ENCODE measurements around the gene ADD2.
"Not testable (repeated sequence)": the region's sequence is repeated elsewhere in the genome, so short reads cannot be mapped to it uniquely, and the experiment has no call there.

The ADD2 gene

GRCh38 chr2:70750320-70750719 lies 17.7 kb downstream of the ADD2 start:
- DNase-seq, result no peak

- no peak for DNase-seq
Observed at GRCh38 chr2:70748002-70748784, 19.8 kb downstream of the ADD2 start.

DNA sequence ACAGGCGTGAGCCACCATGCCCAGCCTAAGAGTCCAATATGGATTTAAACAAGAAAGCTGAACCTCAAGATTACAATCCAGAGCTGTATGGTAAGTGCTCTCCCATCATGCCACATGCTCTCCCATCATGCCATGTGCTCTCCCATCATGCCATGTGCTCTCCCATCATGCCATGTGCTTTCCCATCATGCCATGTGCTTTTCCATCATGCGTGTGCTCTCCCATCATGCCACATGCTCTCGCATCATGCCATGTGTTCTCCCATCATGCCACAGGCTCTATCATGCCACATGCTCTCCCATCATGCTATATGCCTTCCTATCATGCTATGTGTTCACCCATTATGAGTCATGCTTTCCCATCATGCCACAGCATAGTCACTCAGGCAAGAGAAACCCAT lies 20.7 kb downstream of the ADD2 start:
- no peak for DNase-seq

- no peak for DNase-seq
Observed at GRCh38 chr2:70746094-70746974, 21.7 kb downstream of the ADD2 start.

GRCh38 chr2:70745276-70745825 lies 22.6 kb downstream of the ADD2 start:
- no peak for DNase-seq

GRCh38 chr2:70744397-70744796 lies 23.6 kb downstream of the ADD2 start:
- no peak for DNase-seq

- DNase-seq, result no peak
Observed at GRCh38 chr2:70743677-70744076, 24.3 kb downstream of the ADD2 start.

GRCh38 chr2:70743068-70743467 lies 24.9 kb downstream of the ADD2 start:
- DNase-seq, result no peak

DNA sequence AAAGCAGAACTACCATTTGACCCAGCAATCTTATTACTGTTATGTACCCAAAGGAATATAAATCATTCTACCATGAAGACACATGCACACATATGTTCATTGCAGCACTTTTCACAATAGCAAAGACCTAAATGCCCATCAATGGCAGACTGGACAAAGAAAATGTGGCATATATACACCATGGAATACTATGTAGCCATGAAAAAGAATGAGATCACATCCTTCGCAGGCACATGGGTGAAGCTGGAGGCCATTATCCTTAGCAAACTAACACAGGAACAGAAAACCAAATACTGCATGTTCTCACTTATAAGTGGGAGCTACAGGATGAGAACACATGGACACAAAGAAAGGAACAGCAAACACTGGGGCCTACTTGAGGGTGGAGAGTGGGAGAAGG lies 28.5 kb downstream of the ADD2 start:
- DNase-seq, result not testable (repeated sequence)

DNA sequence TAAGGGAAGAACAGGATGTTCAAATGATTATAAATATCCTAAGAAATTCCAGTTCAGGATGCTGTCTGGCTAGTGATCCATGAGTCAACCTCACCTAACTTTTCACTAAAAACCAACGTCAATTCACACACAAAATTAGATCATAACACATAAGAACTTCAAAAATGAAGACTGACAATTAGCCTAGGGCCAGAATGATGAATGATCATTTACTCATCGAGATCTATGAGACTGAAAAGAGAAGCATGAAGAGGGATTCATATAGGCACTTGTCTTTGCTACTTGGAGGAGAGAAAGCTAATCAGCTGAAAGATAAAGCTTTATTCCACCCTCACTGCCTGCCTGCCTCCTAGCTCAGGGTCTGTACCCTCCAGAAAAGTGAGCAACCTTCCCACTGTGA lies 29.8 kb downstream of the ADD2 start:
- no peak for DNase-seq

- DNase-seq, result no peak
Observed at GRCh38 chr2:70735071-70735470, 32.9 kb downstream of the ADD2 start.

DNA sequence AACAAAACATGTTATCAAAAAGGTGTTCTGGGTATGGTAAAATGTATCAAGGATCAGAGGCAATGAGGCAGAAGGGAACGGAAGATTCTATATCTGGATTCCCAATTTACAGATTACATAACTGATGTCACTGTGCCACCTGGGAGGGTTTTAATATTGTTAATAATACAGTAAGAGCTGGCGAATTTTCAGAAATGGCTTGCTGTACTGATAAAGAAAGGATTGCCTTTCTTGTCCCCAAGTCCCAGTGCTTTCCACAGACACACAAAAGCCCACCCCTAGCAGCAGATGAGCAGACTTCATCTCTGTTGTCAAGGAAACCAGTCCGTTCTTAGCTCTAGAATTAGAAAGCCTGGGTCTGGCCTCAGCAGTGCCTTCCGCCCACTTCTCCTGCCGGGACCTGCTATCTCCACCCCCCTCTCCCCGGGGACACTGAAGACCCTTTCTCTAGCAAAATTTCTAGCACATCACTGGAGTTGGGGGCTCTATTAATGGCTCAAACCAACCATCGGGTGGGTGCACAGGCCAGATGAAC lies 34.3 kb downstream of the ADD2 start:
- no peak for DNase-seq

GRCh38 chr2:70732766-70733645 lies 35.0 kb downstream of the ADD2 start:
- DNase-seq, result no peak

DNA sequence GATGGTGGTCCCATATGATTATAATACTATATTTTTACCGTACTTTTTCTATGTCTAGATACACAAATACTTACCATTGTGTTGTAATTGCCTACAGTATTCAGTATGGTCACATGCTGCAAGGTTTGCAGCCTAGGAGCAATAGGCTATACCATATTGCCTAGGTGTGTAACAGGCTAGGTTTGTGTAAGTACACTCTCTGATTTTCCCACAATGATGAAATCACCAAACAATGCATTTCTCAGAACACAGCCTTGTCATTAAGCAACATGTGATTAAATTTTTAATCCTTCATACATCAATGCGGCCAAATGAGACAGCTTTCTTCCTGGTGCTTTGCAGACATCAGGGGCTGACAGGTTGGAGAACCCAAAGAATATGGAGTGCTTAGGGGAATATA lies 37.3 kb downstream of the ADD2 start:
- no peak for DNase-seq

DNA sequence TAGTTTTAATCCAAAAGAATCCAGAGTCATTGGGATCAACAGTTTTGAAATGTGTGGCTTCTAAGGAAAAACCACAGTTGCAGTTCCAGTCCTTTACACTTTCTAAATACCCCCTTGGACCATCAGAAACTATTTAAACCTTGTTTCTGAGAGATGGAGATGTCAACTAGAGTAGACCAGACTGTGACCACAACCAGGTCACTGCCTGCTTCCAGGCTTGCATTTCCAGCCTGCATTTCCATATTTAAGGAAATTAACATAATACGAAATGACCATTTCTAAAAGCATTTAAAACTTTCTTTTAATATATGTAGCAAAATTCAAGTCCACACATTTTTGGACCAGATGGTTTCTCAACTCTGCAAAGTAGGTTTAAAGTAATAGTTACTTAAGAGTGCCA lies 38.4 kb downstream of the ADD2 start:
- DNase-seq, result no peak

DNA sequence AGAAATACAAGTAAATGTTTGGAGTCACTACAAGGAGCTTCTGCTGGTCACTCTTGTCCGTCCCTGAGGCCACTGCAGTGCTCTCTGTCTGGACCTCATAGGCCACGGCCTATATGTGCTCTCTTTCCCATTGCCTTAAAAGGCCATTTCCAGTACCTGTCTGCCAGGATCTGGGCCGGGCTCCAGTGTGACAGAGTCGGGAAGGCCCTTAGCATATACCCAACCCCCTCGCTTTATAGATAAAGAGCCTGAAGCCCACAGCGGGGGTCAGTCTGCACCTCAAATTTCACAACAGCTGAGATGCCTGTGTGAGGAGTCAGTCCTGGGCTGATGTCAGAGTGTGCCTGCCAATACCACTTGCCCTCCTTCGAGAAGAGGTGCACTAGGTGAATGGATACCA lies 39.9 kb downstream of the ADD2 start:
- peak; percentile 39 for DNase-seq

DNA sequence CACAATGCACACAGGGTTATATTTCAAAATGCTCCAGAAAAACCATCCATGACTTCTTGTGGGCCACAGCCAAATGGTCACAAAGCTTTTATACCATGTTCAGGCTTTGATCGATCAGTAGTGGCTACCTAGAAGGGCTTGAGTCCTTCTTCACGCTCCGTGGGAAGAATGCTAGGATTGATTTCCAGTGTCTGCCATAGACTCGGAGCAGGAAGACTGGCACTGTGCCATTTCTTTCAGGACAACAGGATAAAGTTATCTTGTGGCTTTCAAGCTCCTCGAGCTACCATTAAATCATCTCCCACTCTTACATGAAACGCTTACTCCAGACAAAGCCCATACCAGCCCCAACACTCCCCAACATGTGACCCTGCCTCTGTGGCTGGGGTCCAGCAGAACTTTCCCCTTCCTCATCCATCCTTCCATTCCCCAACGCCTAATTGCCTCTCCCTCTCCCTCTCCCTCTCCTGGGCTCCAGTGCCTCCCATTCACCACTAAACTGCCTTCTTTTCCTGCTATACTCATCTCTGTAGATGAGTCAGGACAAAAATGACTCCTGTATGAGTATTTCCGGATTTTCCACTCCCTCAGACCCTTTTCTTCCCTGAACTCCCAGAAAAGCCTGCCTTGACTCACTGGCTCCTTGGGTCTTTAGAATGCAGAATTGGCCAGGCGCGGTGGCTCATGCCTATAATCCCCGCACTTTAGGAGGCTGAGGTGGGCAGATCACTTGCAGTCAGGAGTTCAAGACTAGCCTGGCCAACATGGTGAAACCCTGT lies 40.9 kb downstream of the ADD2 start:
- DNase-seq, result peak; percentile 90

DNA sequence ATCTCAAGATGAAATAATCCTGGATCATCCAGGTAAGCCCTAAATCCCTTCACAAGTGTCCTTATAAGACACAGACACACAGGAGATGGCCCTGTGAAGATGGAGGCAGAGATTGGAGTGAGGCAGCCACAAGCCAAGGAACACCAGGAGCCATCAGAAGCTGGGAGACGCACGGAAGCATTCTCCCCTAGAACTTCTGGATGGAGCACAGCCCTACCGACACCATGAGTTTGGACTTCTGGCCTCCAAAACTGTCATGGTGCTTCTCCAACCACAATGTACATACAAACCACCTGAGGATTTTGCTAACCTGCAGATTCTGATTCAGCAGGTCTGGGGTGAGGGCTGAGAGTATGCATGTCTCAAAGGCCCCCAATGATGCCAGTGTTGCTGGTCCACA lies 42.5 kb downstream of the ADD2 start:
- DNase-seq, result no peak

DNA sequence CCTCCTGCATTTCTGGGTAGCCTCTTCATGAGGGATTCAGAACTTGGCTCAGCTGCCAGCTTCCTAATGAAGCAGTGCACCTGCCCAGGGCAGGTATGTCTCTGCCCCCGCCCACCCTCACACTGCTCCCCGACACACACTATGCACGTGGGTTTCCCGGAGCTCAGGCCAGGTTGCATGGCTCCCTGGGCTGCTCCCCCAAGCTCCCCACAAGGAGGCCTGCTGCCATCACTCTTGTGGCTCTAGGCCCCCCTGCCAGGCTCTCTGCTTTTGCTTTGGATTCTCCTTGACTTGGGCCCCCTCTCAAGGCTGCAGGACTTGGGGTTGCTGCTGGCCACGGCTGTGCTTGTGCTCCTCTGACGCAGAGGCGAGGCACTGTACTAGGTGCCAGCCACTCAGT lies 43.6 kb downstream of the ADD2 start:
- DNase-seq, result no peak

GRCh38 chr2:70723286-70723885 lies 44.6 kb downstream of the ADD2 start:
- no peak for DNase-seq

GRCh38 chr2:70720124-70720523 lies 47.9 kb downstream of the ADD2 start:
- DNase-seq, result no peak
